Stimulated activated CD8-positive, alpha-beta memory T cell treated with anti-CD3 and anti-CD28 coated beads, Interleukin-12 subunit alpha, Interleukin-12 subunit beta, amount 100 ng/mL, for 1 hour (primary cell): ENCODE data around the gene ARHGAP15.
A peak's percentile ranks its signal among the peaks of the same experiment; 100 is the strongest.
"Not testable (repeated sequence)": the region's sequence is repeated elsewhere in the genome, so short reads cannot be mapped to it uniquely, and the experiment has no call there.

Experiments
- DNase-seq: peaks from one replicate; pipeline ENCODE4 v3.0.0-alpha.2; 2020; ENCODE audit warnings: low read depth

Gene ARHGAP15

GRCh38 chr2:143128681-143129580 is at the start of gene ARHGAP15:
Gene ARHGAP15 (plus strand): TSS chr2:143129419.
- peak; percentile 48 for DNase-seq

GRCh38 chr2:143081616-143082015 is 47.6 kb upstream of the ARHGAP15 start:
- no peak for DNase-seq

GRCh38 chr2:143083636-143084035 is 45.6 kb upstream of the ARHGAP15 start:
- no peak for DNase-seq

- DNase-seq: no peak
Measured at GRCh38 chr2:143084462-143084861, 44.8 kb upstream of the ARHGAP15 start.

GRCh38 chr2:143085125-143085784 is 44.0 kb upstream of the ARHGAP15 start:
- DNase-seq: no peak

GRCh38 chr2:143087033-143087432 is 42.2 kb upstream of the ARHGAP15 start:
- no peak for DNase-seq

GRCh38 chr2:143088388-143088787 is 40.8 kb upstream of the ARHGAP15 start:
- DNase-seq: no peak

- not testable (repeated sequence) for DNase-seq
Measured at GRCh38 chr2:143089520-143089919, 39.7 kb upstream of the ARHGAP15 start.

GRCh38 chr2:143110758-143111428 is 18.3 kb upstream of the ARHGAP15 start:
- DNase-seq: peak; percentile 52

- no peak for DNase-seq
Measured at GRCh38 chr2:143117225-143117624, 12.0 kb upstream of the ARHGAP15 start.

- DNase-seq: no peak
Measured at GRCh38 chr2:143121079-143121478, 8.1 kb upstream of the ARHGAP15 start.

GRCh38 chr2:143121957-143122356 is 7.3 kb upstream of the ARHGAP15 start:
- no peak for DNase-seq

GRCh38 chr2:143123911-143124310 is 5.3 kb upstream of the ARHGAP15 start:
- DNase-seq: no peak

- no peak for DNase-seq
Measured at GRCh38 chr2:143124445-143124844, 4.8 kb upstream of the ARHGAP15 start.

GRCh38 chr2:143125717-143126116 is 3.5 kb upstream of the ARHGAP15 start:
- no peak for DNase-seq

- DNase-seq: no peak
Measured at GRCh38 chr2:143132355-143132754, 3.1 kb downstream of the ARHGAP15 start.

GRCh38 chr2:143133783-143134182 is 4.6 kb downstream of the ARHGAP15 start:
- DNase-seq: no peak

- DNase-seq: no peak
Measured at GRCh38 chr2:143138292-143138691, 9.1 kb downstream of the ARHGAP15 start.

GRCh38 chr2:143139835-143140393 is 10.7 kb downstream of the ARHGAP15 start:
- DNase-seq: no peak

- DNase-seq: no peak
Measured at GRCh38 chr2:143140864-143141661, 11.8 kb downstream of the ARHGAP15 start.

- DNase-seq: no peak
Measured at GRCh38 chr2:143142598-143142997, 13.4 kb downstream of the ARHGAP15 start.
